ENCODE data around the gene SECTM1.

SECTM1 gene

GRCh38 chr17:82317394-82318168 is 16.0 kb downstream of the SECTM1 start, which contains the start of gene CD7:
CD7 (minus strand) TSS chr17:82317608; CDS start chr17:82317495, 113 bp downstream.
- Histone ChIP-seq H3K4me3 (ENCODE audit: low read length) (no peak within 1 kb of the TSS), H3K9me3 (ENCODE audit: control insufficient read depth, insufficient read depth, low read length) (no peaks in the 10 kb centered on the region), H3K4me1 (ENCODE audit: control insufficient read depth, insufficient read depth, low read length) (no peaks in the 10 kb centered on the region), H3K27ac (ENCODE audit: low read length) (no peak within 1 kb of the TSS), H3K27me3 (ENCODE audit: control insufficient read depth, insufficient read depth, low read length) (no peaks in the 10 kb centered on the region), H3K36me3 (ENCODE audit: control insufficient read depth, insufficient read depth, low read length) (no peaks in the 10 kb centered on the region)
- DNase-seq (ENCODE audit: low read depth, low spot score): no peak
- no CpG with 5 or more reads among the region's 26 CpGs for WGBS (ENCODE audit: insufficient coverage, insufficient read length)

- no peaks in the 10 kb centered on the region for H3K4me1 ChIP-seq (ENCODE audit: control insufficient read depth, insufficient read depth, low read length)
- no peak overlapping the region for H3K4me3 ChIP-seq (ENCODE audit: low read length)
- WGBS (ENCODE audit: insufficient coverage, insufficient read length): no CpG with 5 or more reads among the region's 29 CpGs
- DNase-seq (ENCODE audit: low read depth, low spot score): no peak
- no peaks in the 10 kb centered on the region for H3K36me3 ChIP-seq (ENCODE audit: control insufficient read depth, insufficient read depth, low read length)
- H3K27me3 ChIP-seq (ENCODE audit: control insufficient read depth, insufficient read depth, low read length): no peaks in the 10 kb centered on the region
- H3K9me3 ChIP-seq (ENCODE audit: control insufficient read depth, insufficient read depth, low read length): no peaks in the 10 kb centered on the region
- H3K27ac ChIP-seq (ENCODE audit: low read length): no peak overlapping the region
Observed at GRCh38 chr17:82316651-82317393, 16.7 kb downstream of the SECTM1 start.

GRCh38 chr17:82315703-82316358 is 17.7 kb downstream of the SECTM1 start:
- WGBS (ENCODE audit: insufficient coverage, insufficient read length): no CpG with 5 or more reads among the region's 36 CpGs
- no peak overlapping the region for H3K4me3 ChIP-seq (ENCODE audit: low read length)

GRCh38 chr17:82314727-82315605 is 18.6 kb downstream of the SECTM1 start:
- H3K27ac ChIP-seq (ENCODE audit: low read length): no peak overlapping the region
- DNase-seq (ENCODE audit: low read depth, low spot score): no peak
- no peaks in the 10 kb centered on the region for H3K4me1 ChIP-seq (ENCODE audit: control insufficient read depth, insufficient read depth, low read length)
- no peaks in the 10 kb centered on the region for H3K9me3 ChIP-seq (ENCODE audit: control insufficient read depth, insufficient read depth, low read length)
- H3K27me3 ChIP-seq (ENCODE audit: control insufficient read depth, insufficient read depth, low read length): no peaks in the 10 kb centered on the region
- WGBS (ENCODE audit: insufficient coverage, insufficient read length): no CpG with 5 or more reads among the region's 32 CpGs
- H3K36me3 ChIP-seq (ENCODE audit: control insufficient read depth, insufficient read depth, low read length): no peaks in the 10 kb centered on the region
- no peak overlapping the region for H3K4me3 ChIP-seq (ENCODE audit: low read length)

More at GRCh38 chr17:82315703-82316358, 17.7 kb downstream of the SECTM1 start:
- Histone ChIP-seq H3K4me1 (ENCODE audit: control insufficient read depth, insufficient read depth, low read length) (no peaks in the 10 kb centered on the region), H3K27me3 (ENCODE audit: control insufficient read depth, insufficient read depth, low read length) (no peaks in the 10 kb centered on the region), H3K27ac (ENCODE audit: low read length) (no peak overlapping the region), H3K36me3 (ENCODE audit: control insufficient read depth, insufficient read depth, low read length) (no peaks in the 10 kb centered on the region), H3K9me3 (ENCODE audit: control insufficient read depth, insufficient read depth, low read length) (no peaks in the 10 kb centered on the region)
- DNase-seq (ENCODE audit: low read depth, low spot score): no peak

GRCh38 chr17:82314012-82314726 is 19.4 kb downstream of the SECTM1 start:
- no CpG with 5 or more reads among the region's 27 CpGs for WGBS (ENCODE audit: insufficient coverage, insufficient read length)
- H3K4me3 ChIP-seq (ENCODE audit: low read length): no peak overlapping the region
- DNase-seq (ENCODE audit: low read depth, low spot score): no peak
- H3K4me1 ChIP-seq (ENCODE audit: control insufficient read depth, insufficient read depth, low read length): no peaks in the 10 kb centered on the region
- no peaks in the 10 kb centered on the region for H3K27me3 ChIP-seq (ENCODE audit: control insufficient read depth, insufficient read depth, low read length)
- no peaks in the 10 kb centered on the region for H3K9me3 ChIP-seq (ENCODE audit: control insufficient read depth, insufficient read depth, low read length)
- H3K27ac ChIP-seq (ENCODE audit: low read length): no peak overlapping the region
- no peaks in the 10 kb centered on the region for H3K36me3 ChIP-seq (ENCODE audit: control insufficient read depth, insufficient read depth, low read length)

- WGBS (ENCODE audit: insufficient coverage, insufficient read length): 100% methylated on average over 1 of the region's 28 CpGs
- no peaks in the 10 kb centered on the region for H3K4me1 ChIP-seq (ENCODE audit: control insufficient read depth, insufficient read depth, low read length)
Observed at GRCh38 chr17:82313195-82314011, 20.2 kb downstream of the SECTM1 start.

GRCh38 chr17:82311971-82312370 is 21.6 kb downstream of the SECTM1 start:
- Histone ChIP-seq H3K4me1 (ENCODE audit: control insufficient read depth, insufficient read depth, low read length) (no peaks in the 10 kb centered on the region), H3K4me3 (ENCODE audit: low read length) (no peak overlapping the region), H3K27ac (ENCODE audit: low read length) (no peak overlapping the region), H3K27me3 (ENCODE audit: control insufficient read depth, insufficient read depth, low read length) (no peaks in the 10 kb centered on the region), H3K36me3 (ENCODE audit: control insufficient read depth, insufficient read depth, low read length) (no peaks in the 10 kb centered on the region), H3K9me3 (ENCODE audit: control insufficient read depth, insufficient read depth, low read length) (no peaks in the 10 kb centered on the region)
- WGBS (ENCODE audit: insufficient coverage, insufficient read length): no CpG with 5 or more reads among the region's 13 CpGs
- DNase-seq (ENCODE audit: low read depth, low spot score): no peak

More at GRCh38 chr17:82313195-82314011, 20.2 kb downstream of the SECTM1 start:
- H3K27ac ChIP-seq (ENCODE audit: low read length): no peak overlapping the region
- no peaks in the 10 kb centered on the region for H3K36me3 ChIP-seq (ENCODE audit: control insufficient read depth, insufficient read depth, low read length)
- no peak for DNase-seq (ENCODE audit: low read depth, low spot score)
- H3K27me3 ChIP-seq (ENCODE audit: control insufficient read depth, insufficient read depth, low read length): no peaks in the 10 kb centered on the region
- H3K9me3 ChIP-seq (ENCODE audit: control insufficient read depth, insufficient read depth, low read length): no peaks in the 10 kb centered on the region
- no peak overlapping the region for H3K4me3 ChIP-seq (ENCODE audit: low read length)

GRCh38 chr17:82310877-82311276 is 22.7 kb downstream of the SECTM1 start:
- Histone ChIP-seq H3K9me3 (ENCODE audit: control insufficient read depth, insufficient read depth, low read length) (no peaks in the 10 kb centered on the region), H3K27me3 (ENCODE audit: control insufficient read depth, insufficient read depth, low read length) (no peaks in the 10 kb centered on the region), H3K4me3 (ENCODE audit: low read length) (no peak overlapping the region), H3K27ac (ENCODE audit: low read length) (no peak overlapping the region), H3K4me1 (ENCODE audit: control insufficient read depth, insufficient read depth, low read length) (no peaks in the 10 kb centered on the region), H3K36me3 (ENCODE audit: control insufficient read depth, insufficient read depth, low read length) (no peaks in the 10 kb centered on the region)
- no peak for DNase-seq (ENCODE audit: low read depth, low spot score)
- WGBS (ENCODE audit: insufficient coverage, insufficient read length): no CpG with 5 or more reads among the region's 21 CpGs
